HepG2 (cell line): Measurements from ENCODE around the gene HELT. TPM values are rescaled to one million over a fixed set of nuclear protein-coding genes. Genes with fewer than 3 reads are reported as not detected.

Source experiments
- ATAC-seq: fragments of 200-7000 bp; cut with Tn5 transposase; 3 replicates; pipeline ENCODE4 v1.9.1; 2020; ENCODE audit warnings: mild to moderate bottlenecking, moderate library complexity
- BruUV-seq: library from RNA; stranded (reverse); fragments of 400-500 nt; replicated peaks from 2 replicates; lab custom pipeline; 2021; lab: Mats Ljungman, UMichigan
- CTCF ChIA-PET: fragments of 300-600 bp; formaldehyde crosslinking; extraction: SDS; loops from one replicate; lab custom pipeline; 2021; ENCODE audit warnings: low total read pairs, inconsistent platforms, low intra/inter-chr PET ratio; lab: Yijun Ruan, JAX
- POLR2A ChIA-PET: fragments of 350-600 bp; sonication (Branson Sonifier 250); formaldehyde crosslinking; loops from one replicate; lab custom pipeline; 2020; ENCODE audit warnings: antibody characterized with exemption, inconsistent platforms; lab: Yijun Ruan, JAX
- DNase-seq: peaks from one replicate; pipeline ENCODE4 v3.0.0-alpha.2; 2015; ENCODE audit warnings: low spot score
- FAIRE-seq: peaks from 3 replicates; lab custom pipeline; 2011; peaks lifted over from hg19 to GRCh38; lab: Jason Lieb, UNC
- H2AFZ ChIP-seq: one replicate; pipeline ENCODE4 v1.6.1; 2011; ENCODE audit warnings: low read length, inconsistent platforms
- H3K27ac ChIP-seq: fragments of 300-600 bp; 3 replicates; pipeline ENCODE4 v1.8.0; 2011; ENCODE audit warnings: mixed run types, mild to moderate bottlenecking, mixed read lengths, low read length, inconsistent platforms; ENCODE audit not compliant: insufficient read depth; ENCODE audit errors: extremely low read length
- H3K27me3 ChIP-seq, 2 experiments: fragments of 200-600 bp in 1 of 2; 2 replicates in 1 of 2; 3 replicates in 1 of 2; pipeline versions ENCODE4 v1.6.0 to v1.8.0; 2011; ENCODE audit warnings: low read length in 2 of 2, mild to moderate bottlenecking in 2 of 2, moderate library complexity in 2 of 2, inconsistent platforms in 1 of 2; ENCODE audit not compliant: insufficient read depth in 2 of 2, control insufficient read depth in 1 of 2
- H3K36me3 ChIP-seq, 2 experiments: fragments of 200-600 bp in 1 of 2; replicated peaks in 1 of 2; 2 replicates in 1 of 2; 3 replicates in 1 of 2; pipeline versions ENCODE4 v1.5.1 to v1.8.0; 2011; ENCODE audit warnings: low read length in 2 of 2, inconsistent platforms in 1 of 2; ENCODE audit not compliant: insufficient read depth in 2 of 2, control insufficient read depth in 1 of 2
- H3K4me1 ChIP-seq: 2 replicates; pipeline ENCODE4 v1.5.1; 2012; ENCODE audit warnings: low read length, inconsistent platforms; ENCODE audit not compliant: insufficient read depth
- H3K4me2 ChIP-seq: 2 replicates; pipeline ENCODE4 v1.6.0; 2011; ENCODE audit warnings: low read depth, low read length, inconsistent platforms
- H3K4me3 ChIP-seq, 3 experiments: fragments of 200-600 bp in 1 of 3; sonication (generic), shearing (Covaris generic) in 1 of 3; replicated peaks in 1 of 3; 2 replicates each; pipeline ENCODE4 v1.5.1; 2011 to 2016; ENCODE audit warnings: low read length in 3 of 3, inconsistent platforms in 2 of 3, low read depth in 2 of 3, mild to moderate bottlenecking in 2 of 3, control low read depth in 1 of 3, mixed read lengths in 1 of 3; ENCODE audit not compliant: insufficient read depth in 1 of 3
- H3K79me2 ChIP-seq: one replicate; pipeline ENCODE4 v1.6.1; 2011; ENCODE audit warnings: low read length, inconsistent platforms; ENCODE audit not compliant: insufficient read depth
- H3K9ac ChIP-seq: 2 replicates; pipeline ENCODE4 v1.6.0; 2011; ENCODE audit warnings: mild to moderate bottlenecking, low read depth, low read length, inconsistent platforms; ENCODE audit not compliant: insufficient read depth
- H3K9me3 ChIP-seq: 2 replicates; pipeline ENCODE4 v1.5.1; 2012; ENCODE audit warnings: mild to moderate bottlenecking, low read length
- H4K20me1 ChIP-seq: 2 replicates; pipeline ENCODE4 v1.6.0; 2011; ENCODE audit warnings: inconsistent platforms, mild to moderate bottlenecking, low read length, moderate library complexity; ENCODE audit not compliant: insufficient read depth
- GTF2F1 ChIP-seq: fragments of 150-350 bp; IDR thresholded peaks from 2 replicates; pipeline ENCODE4 v1.6.1; 2014; ENCODE audit warnings: low read length
- IRF2 ChIP-seq: IDR thresholded peaks from 2 replicates; pipeline ENCODE4 v1.6.1; 2018; ENCODE audit warnings: missing genetic modification reagents, missing compliant biosample characterization
- NKX3-1 ChIP-seq: sonication (generic); formaldehyde crosslinking; IDR thresholded peaks from 2 replicates; pipeline ENCODE4 v1.5.0; 2020; ENCODE audit warnings: missing genetic modification reagents
- ZC3H13 ChIP-seq: sonication (generic); formaldehyde crosslinking; IDR thresholded peaks from 2 replicates; pipeline ENCODE4 v1.8.1; 2023; ENCODE audit warnings: mild to moderate bottlenecking, missing genetic modification reagents, moderate library complexity
- ZNF367 ChIP-seq: sonication (generic); formaldehyde crosslinking; IDR thresholded peaks from 2 replicates; pipeline ENCODE4 v1.4.0; 2020; ENCODE audit warnings: missing genetic modification reagents, borderline replicate concordance
- ZNF549 ChIP-seq: sonication (generic); formaldehyde crosslinking; IDR thresholded peaks from 2 replicates; pipeline ENCODE4 v1.5.0; 2020; ENCODE audit warnings: missing genetic modification reagents
- ZNF800 ChIP-seq: sonication (generic); formaldehyde crosslinking; IDR thresholded peaks from 2 replicates; pipeline ENCODE4 v1.4.0; 2020; ENCODE audit warnings: missing genetic modification reagents
- WGBS: methylation state at CpG from one replicate; pipeline ENCODE4 v1.1.6; 2017; ENCODE audit warnings: low lambda C conversion rate; 5-methylcytosine and 5-hydroxymethylcytosine counted together
- in situ Hi-C: cut with HindIII; loops from 2 replicates; pipeline ENCODE4 v1.10.0; 2017; ENCODE audit warnings: low pct_unique_long_range_greater_than_20kb; ENCODE audit not compliant: extremely low pct_ligation_motif_present
- intact Hi-C: fragments of 100-400 bp; cut with micrococcal nuclease; formaldehyde crosslinking; loops from one replicate; pipeline ENCODE4 v1.10.0; 2022; ENCODE audit not compliant: unreplicated experiment
- polyA plus RNA-seq, 8 experiments: library from polyadenylated mRNA; depleted of rRNA in 3 of 8; stranded (reverse) in 7 of 8; unstranded in 1 of 8; fragments of >200 nt; fragmentation: Illumina TruSeq in 4 of 8; extraction: Trizol in 4 of 8; gene quantifications; 2 replicates each; pipeline versions ENCODE4 v1.2.1 to v1.2.3, GENCODE V29; 2011 to 2016; ENCODE audit warnings: low read depth in 4 of 8, missing spikeins in 1 of 8, mixed read lengths in 1 of 8; ENCODE audit not compliant: insufficient read depth in 1 of 8
- total RNA-seq, 5 experiments: library from RNA; depleted of rRNA; stranded (reverse); fragments of >200 nt; fragmentation: Illumina TruSeq; extraction: Trizol; gene quantifications; 2 replicates each; pipeline ENCODE4 v1.2.3, GENCODE V29; 2016; ENCODE audit warnings: low read depth in 1 of 5
- TF ChIP-seq, protein P1 (sequence below): sonication (generic); formaldehyde crosslinking; IDR thresholded peaks from 2 replicates; pipeline ENCODE4 v1.4.0; 2020; ENCODE audit warnings: mild to moderate bottlenecking, missing genetic modification reagents, borderline replicate concordance
- TF ChIP-seq, protein P2 (sequence below): sonication (generic); formaldehyde crosslinking; IDR thresholded peaks from 2 replicates; pipeline ENCODE4 v1.9.0; 2021; ENCODE audit warnings: missing genetic modification reagents, mild to moderate bottlenecking, borderline replicate concordance

Gene HELT
- total and polyA plus RNA-seq, 2 of the 13 experiments (the other 11 are each of a cell fraction or from before 2014, with no cell fraction given) = not detected

DNA sequence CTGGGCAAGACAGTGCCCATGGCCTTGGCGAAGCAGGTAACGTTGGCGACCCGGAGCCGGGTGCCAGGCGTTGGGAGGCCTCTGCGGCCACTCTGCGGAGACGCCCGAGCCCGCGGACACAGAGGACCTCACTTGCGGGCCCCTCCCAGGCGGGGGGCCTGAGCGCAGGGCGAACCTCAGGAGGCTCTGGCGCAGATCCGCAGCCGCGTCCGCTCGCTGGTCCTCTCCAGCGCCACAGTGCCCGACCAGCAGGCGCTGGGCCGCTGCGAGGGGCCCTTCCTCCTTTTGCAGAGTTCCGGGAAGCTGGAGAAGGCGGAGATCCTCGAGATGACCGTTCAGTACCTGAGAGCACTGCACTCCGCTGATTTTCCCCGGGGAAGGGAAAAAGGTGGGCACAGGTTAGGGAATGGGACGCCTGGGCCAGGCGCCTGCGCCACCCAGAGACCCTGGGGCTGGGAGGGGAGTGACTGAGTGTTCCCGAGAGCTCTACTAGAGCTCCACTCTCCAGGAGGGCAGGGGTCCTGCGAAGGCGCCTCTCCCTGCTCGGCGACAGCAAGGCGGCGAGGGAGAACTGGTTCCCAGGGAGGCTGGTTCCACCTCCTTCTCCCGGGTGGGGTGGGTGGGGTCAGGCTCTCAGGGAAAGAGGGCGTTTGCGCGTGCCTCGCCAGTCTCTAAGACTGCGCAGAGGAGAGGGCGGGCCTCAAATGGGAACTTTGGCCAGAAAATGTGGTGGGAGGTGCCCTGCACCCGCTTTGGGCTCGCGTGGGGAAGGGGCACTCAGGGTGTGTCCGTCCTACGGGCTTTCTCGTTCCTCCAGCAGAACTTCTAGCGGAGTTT, 1.4 kb downstream of the HELT start:
- CTCF ChIA-PET = no interaction called here
- POLR2A ChIA-PET = no interaction called here
- H3K27ac ChIP-seq = no peak overlapping the region
- FAIRE-seq (no peak), DNase-seq (no peak), ATAC-seq (peak; percentile 52)
- H3K27me3 ChIP-seq = peaks cover 15 to 90% of the 10 kb centered on the region in 2 experiments
- no peaks in the 10 kb centered on the region for H3K36me3 ChIP-seq
- no peak overlapping the region for H3K9ac ChIP-seq
- H3K4me1 ChIP-seq = no peaks in the 10 kb centered on the region
- no peak overlapping the region for H2AFZ ChIP-seq
- H3K79me2 ChIP-seq = no peaks in the 10 kb centered on the region
- no peak overlapping the region for H3K4me3 ChIP-seq
- in situ Hi-C loops = no loop called here
- intact Hi-C loops = no loop called here
- TF ChIP-seq ZNF800 (CRISPR knock-in tag) = peak; percentile 93
- no peak for TF ChIP-seq NKX3-1 (CRISPR knock-in tag)
- H4K20me1 ChIP-seq = no peaks in the 10 kb centered on the region
- H3K4me2 ChIP-seq = no peak overlapping the region
- H3K9me3 ChIP-seq = no peaks in the 10 kb centered on the region
- BruUV-seq = no TSS peak
- WGBS = 14% methylated on average over 11 of the region's 57 CpGs

GRCh38 chr4:185020293-185020808, 2.1 kb downstream of the HELT start:
- Histone ChIP-seq H4K20me1 (no peaks in the 10 kb centered on the region), H3K9ac (no peak overlapping the region), H3K9me3 (no peaks in the 10 kb centered on the region), H3K27me3 (peaks cover 15 to 90% of the 10 kb centered on the region in 2 experiments), H3K27ac (no peak overlapping the region), H3K79me2 (no peaks in the 10 kb centered on the region), H2AFZ (no peak overlapping the region), H3K4me2 (no peak overlapping the region), H3K4me3 (no peak overlapping the region), H3K4me1 (no peaks in the 10 kb centered on the region), H3K36me3 (no peaks in the 10 kb centered on the region)
- 49% methylated on average over 14 of the region's 48 CpGs for WGBS
- POLR2A ChIA-PET = no interaction called here
- BruUV-seq = no TSS peak
- no peak for FAIRE-seq
- intact Hi-C loops (no loop called here), in situ Hi-C loops (no loop called here)
- DNase-seq = no peak
- CTCF ChIA-PET = no interaction called here
- no peak; the same call in 2 of the 3 replicates for ATAC-seq
- TF ChIP-seq, protein P1, sequence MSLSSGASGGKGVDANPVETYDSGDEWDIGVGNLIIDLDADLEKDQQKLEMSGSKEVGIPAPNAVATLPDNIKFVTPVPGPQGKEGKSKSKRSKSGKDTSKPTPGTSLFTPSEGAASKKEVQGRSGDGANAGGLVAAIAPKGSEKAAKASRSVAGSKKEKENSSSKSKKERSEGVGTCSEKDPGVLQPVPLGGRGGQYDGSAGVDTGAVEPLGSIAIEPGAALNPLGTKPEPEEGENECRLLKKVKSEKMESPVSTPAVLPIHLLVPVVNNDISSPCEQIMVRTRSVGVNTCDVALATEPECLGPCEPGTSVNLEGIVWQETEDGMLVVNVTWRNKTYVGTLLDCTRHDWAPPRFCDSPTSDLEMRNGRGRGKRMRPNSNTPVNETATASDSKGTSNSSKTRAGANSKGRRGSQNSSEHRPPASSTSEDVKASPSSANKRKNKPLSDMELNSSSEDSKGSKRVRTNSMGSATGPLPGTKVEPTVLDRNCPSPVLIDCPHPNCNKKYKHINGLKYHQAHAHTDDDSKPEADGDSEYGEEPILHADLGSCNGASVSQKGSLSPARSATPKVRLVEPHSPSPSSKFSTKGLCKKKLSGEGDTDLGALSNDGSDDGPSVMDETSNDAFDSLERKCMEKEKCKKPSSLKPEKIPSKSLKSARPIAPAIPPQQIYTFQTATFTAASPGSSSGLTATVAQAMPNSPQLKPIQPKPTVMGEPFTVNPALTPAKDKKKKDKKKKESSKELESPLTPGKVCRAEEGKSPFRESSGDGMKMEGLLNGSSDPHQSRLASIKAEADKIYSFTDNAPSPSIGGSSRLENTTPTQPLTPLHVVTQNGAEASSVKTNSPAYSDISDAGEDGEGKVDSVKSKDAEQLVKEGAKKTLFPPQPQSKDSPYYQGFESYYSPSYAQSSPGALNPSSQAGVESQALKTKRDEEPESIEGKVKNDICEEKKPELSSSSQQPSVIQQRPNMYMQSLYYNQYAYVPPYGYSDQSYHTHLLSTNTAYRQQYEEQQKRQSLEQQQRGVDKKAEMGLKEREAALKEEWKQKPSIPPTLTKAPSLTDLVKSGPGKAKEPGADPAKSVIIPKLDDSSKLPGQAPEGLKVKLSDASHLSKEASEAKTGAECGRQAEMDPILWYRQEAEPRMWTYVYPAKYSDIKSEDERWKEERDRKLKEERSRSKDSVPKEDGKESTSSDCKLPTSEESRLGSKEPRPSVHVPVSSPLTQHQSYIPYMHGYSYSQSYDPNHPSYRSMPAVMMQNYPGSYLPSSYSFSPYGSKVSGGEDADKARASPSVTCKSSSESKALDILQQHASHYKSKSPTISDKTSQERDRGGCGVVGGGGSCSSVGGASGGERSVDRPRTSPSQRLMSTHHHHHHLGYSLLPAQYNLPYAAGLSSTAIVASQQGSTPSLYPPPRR (CRISPR knock-in tag) = no peak
- TF ChIP-seq ZNF367 (CRISPR knock-in tag) (no peak), GTF2F1 (no peak), IRF2 (no peak), ZC3H13 (CRISPR knock-in tag) (no peak), ZNF549 (CRISPR knock-in tag) (no peak)
- TF ChIP-seq, protein P2, sequence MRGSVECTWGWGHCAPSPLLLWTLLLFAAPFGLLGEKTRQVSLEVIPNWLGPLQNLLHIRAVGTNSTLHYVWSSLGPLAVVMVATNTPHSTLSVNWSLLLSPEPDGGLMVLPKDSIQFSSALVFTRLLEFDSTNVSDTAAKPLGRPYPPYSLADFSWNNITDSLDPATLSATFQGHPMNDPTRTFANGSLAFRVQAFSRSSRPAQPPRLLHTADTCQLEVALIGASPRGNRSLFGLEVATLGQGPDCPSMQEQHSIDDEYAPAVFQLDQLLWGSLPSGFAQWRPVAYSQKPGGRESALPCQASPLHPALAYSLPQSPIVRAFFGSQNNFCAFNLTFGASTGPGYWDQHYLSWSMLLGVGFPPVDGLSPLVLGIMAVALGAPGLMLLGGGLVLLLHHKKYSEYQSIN (CRISPR knock-in tag) = no peak
